Thyroid gland (tissue), 4 donors: ENCODE data around the gene RANBP17. TPM values are rescaled to one million over a fixed set of nuclear protein-coding genes. Genes with fewer than 3 reads are reported as not detected.

Experiments
- DNase-seq, 2 donors: peaks; one replicate each; pipeline ENCODE4 v3.0.0-alpha.2; 2019
- H3K27ac ChIP-seq, 3 donors: fragments of 200-600 bp; sonication (generic); 1 replicate in 2 of 3; 2 replicates in 1 of 3; pipeline ENCODE4 v1.5.1; 2016 to 2019; ENCODE audit warnings: mild to moderate bottlenecking in 1 of 3, moderate library complexity in 1 of 3
- H3K27me3 ChIP-seq: fragments of 200-600 bp; sonication (generic); one replicate; pipeline ENCODE4 v1.5.1; 2019
- H3K36me3 ChIP-seq, 2 donors: fragments of 200-600 bp; sonication (generic); one replicate each; pipeline ENCODE4 v1.5.1; 2016 to 2019
- H3K4me1 ChIP-seq, 2 donors: fragments of 200-600 bp; sonication (generic); one replicate each; pipeline ENCODE4 v1.5.1; 2017 to 2019
- H3K4me3 ChIP-seq, 3 donors: fragments of 200-600 bp; sonication (generic); replicated peaks in 1 of 3; 1 replicate in 2 of 3; 2 replicates in 1 of 3; pipeline ENCODE4 v1.5.1; 2016; ENCODE audit warnings: mild to moderate bottlenecking in 1 of 3
- H3K9me3 ChIP-seq: fragments of 200-600 bp; sonication (generic); one replicate; pipeline ENCODE4 v1.5.1; 2017
- CTCF ChIP-seq, 6 experiments: fragments of 200-600 bp in 3 of 6; fragments of 450-650 bp in 3 of 6; sonication (generic) in 3 of 6; IDR thresholded peaks; one replicate each; pipeline ENCODE4 v1.5.1; 2016 to 2019; ENCODE audit warnings: antibody characterized with exemption in 6 of 6, mild to moderate bottlenecking in 2 of 6, inconsistent platforms in 1 of 6, moderate library complexity in 1 of 6
- POLR2A ChIP-seq, 2 donors: fragments of 450-650 bp; IDR thresholded peaks; one replicate each; pipeline ENCODE4 v1.6.1; 2017; ENCODE audit warnings: antibody characterized with exemption in 2 of 2, mild to moderate bottlenecking in 2 of 2, moderate library complexity in 1 of 2
- WGBS, 2 donors: methylation state at CpG; one replicate each; pipeline ENCODE4 v1.1.5; 2017; 5-methylcytosine and 5-hydroxymethylcytosine counted together
- intact Hi-C: fragments of 100-400 bp; cut with DNase I; formaldehyde crosslinking; loops from one replicate; pipeline ENCODE4 v1.15.1; 2023
- total RNA-seq, 4 donors: library from RNA; depleted of rRNA; stranded (reverse); fragments of >200 nt; gene quantifications; one replicate each; pipeline ENCODE4 v1.2.3, GENCODE V29; 2016

Gene RANBP17
- total RNA-seq, 4 donors from 2014 or later: 20.2 to 35.0 (median 26.7) TPM

DNA sequence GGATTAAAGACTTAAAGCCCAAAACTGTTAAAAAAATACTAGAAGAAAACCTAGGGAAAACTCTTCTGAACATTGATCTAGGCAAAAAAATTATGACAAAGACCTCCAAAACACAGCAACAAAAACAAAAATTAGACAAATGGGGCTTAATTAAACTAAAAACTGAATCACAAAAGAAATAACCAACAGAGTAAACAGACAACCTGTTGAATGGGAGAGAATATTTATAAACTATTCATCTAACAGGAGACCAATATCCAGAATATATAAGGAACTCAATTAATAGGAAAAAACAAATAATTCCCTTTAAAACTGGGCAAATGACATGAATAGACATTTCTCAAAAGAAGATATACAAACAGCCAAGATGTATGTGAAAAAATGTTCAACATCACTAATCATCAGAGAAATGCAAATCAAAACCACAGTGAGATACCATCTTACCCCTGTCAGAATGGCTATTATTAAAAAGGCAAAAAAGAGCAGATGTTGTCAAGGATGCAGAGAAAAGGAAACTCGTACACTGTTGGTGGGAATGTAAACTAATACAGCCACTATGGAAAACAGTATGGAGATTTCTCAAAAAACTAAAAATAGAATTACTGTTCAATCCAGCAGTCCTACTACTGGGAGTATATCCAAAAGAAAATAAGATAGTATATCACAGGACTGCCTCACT, 397.1 kb downstream of the RANBP17 start:
- TF ChIP-seq CTCF (IDR thresholded peaks at IDR 0.05) (no peak), POLR2A (IDR thresholded peaks at IDR 0.05) (no peak)
- no peak overlapping the region for H3K27ac ChIP-seq
- WGBS, 2 donors: 81 to 83% methylated on average over 1 of the region's 1 CpG
- no peaks in the 10 kb centered on the region for H3K9me3 ChIP-seq
- no peak overlapping the region for H3K4me3 ChIP-seq
- DNase-seq: no peak
- H3K4me1 ChIP-seq: no peaks in the 10 kb centered on the region
- intact Hi-C loops: no loop called here
- no peaks in the 10 kb centered on the region for H3K27me3 ChIP-seq
- H3K36me3 ChIP-seq: no peaks in the 10 kb centered on the region

DNA sequence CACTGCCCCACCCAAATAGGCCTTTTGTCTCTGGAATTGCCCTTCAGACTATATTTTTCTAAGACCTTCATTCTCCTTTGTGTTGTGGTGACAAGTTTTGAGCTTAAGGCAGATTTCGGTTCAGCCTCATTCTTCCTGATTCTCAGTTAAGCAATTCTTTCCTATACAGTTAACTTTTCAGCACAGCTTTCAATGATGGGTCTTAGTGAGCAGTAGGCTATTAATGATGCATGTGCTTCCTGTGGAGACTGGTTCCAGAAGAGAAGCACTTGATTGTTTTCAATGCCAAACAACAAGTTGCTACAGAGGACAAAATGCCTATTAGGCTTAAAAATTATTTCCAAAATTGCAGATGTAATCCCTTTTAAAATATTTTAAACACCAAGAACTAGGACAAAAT, 399.5 kb downstream of the RANBP17 start:
- no peaks in the 10 kb centered on the region for H3K27me3 ChIP-seq
- no peaks in the 10 kb centered on the region for H3K36me3 ChIP-seq
- H3K9me3 ChIP-seq: no peaks in the 10 kb centered on the region
- H3K4me1 ChIP-seq: no peaks in the 10 kb centered on the region
- no peak overlapping the region for H3K4me3 ChIP-seq
- 69 to 73% methylated on average over 1 of the region's 1 CpG for WGBS, 2 donors
- intact Hi-C loops: no loop called here
- DNase-seq: no peak
- TF ChIP-seq CTCF (IDR thresholded peaks at IDR 0.05): no peak
- no peak for TF ChIP-seq POLR2A (IDR thresholded peaks at IDR 0.05)
- no peak overlapping the region for H3K27ac ChIP-seq

- H3K27me3 ChIP-seq: no peaks in the 10 kb centered on the region
- H3K4me1 ChIP-seq: no peaks in the 10 kb centered on the region
- intact Hi-C loops: no loop called here
- WGBS, 2 donors: 89 to 94% methylated on average over 4 of the region's 4 CpGs
- H3K36me3 ChIP-seq: no peaks in the 10 kb centered on the region
- no peak for DNase-seq
- no peak for TF ChIP-seq POLR2A (IDR thresholded peaks at IDR 0.05)
- no peak for TF ChIP-seq CTCF (IDR thresholded peaks at IDR 0.05)
- no peak overlapping the region for H3K27ac ChIP-seq
- no peaks in the 10 kb centered on the region for H3K9me3 ChIP-seq
- H3K4me3 ChIP-seq: no peak overlapping the region
These were observed 400.1 kb downstream of the RANBP17 start for GRCh38 chr5:171261904-171262303.

- H3K9me3 ChIP-seq: no peaks in the 10 kb centered on the region
- no peak overlapping the region for H3K27ac ChIP-seq
- H3K4me1 ChIP-seq: no peaks in the 10 kb centered on the region
- no peak for DNase-seq
- no peak overlapping the region for H3K4me3 ChIP-seq
- TF ChIP-seq CTCF (IDR thresholded peaks at IDR 0.05): no peak
- no peak for TF ChIP-seq POLR2A (IDR thresholded peaks at IDR 0.05)
- H3K36me3 ChIP-seq: no peaks in the 10 kb centered on the region
- intact Hi-C loops: no loop called here
- H3K27me3 ChIP-seq: no peaks in the 10 kb centered on the region
These were observed 401.4 kb downstream of the RANBP17 start for GRCh38 chr5:171263181-171263580.

DNA sequence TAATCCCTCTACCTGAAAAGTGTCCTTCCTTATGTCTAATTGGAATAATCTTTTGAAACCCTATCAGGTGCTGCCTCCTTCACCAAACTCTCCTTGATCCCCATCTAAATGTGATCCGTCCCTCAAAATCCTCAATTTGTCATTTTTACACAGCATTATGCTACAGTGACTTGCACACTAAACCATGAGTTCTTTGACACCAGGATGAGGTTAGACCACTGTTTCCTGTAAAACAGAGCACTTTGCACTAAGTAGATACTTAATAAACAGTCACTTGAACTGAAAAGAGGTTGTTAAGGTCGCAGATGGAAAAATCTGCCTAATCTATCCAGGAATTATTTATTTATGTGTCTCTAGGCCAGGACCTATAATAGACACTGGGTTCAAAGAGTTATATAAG, 403.0 kb downstream of the RANBP17 start:
- WGBS, 2 donors: 81 to 95% methylated on average over 2 of the region's 2 CpGs
- no peak overlapping the region for H3K27ac ChIP-seq
- no peak overlapping the region for H3K4me3 ChIP-seq
- no peaks in the 10 kb centered on the region for H3K9me3 ChIP-seq
- H3K4me1 ChIP-seq: no peaks in the 10 kb centered on the region
- DNase-seq: no peak
- intact Hi-C loops: no loop called here
- no peaks in the 10 kb centered on the region for H3K36me3 ChIP-seq
- no peak for TF ChIP-seq CTCF (IDR thresholded peaks at IDR 0.05)
- TF ChIP-seq POLR2A (IDR thresholded peaks at IDR 0.05): no peak
- H3K27me3 ChIP-seq: no peaks in the 10 kb centered on the region
